Measurements from ENCODE around the gene ZNF641. TPM values are rescaled to one million over a fixed set of nuclear protein-coding genes. Genes with fewer than 3 reads are reported as not detected.

ZNF641 gene
- total and polyA plus RNA-seq, 2 experiments from 2014 or later = 3.3 to 8.2 TPM

- peak; percentile 3 for DNase-seq
- WGBS, 2 experiments (ENCODE audit: low coverage in 1 of 2, low lambda C conversion rate in 2 of 2, missing lambda C conversion rate in 2 of 2) = 14 to 16% methylated on average over 2 of the region's 2 CpGs
- Histone ChIP-seq H2AFZ (no peak overlapping the region), H3K9ac (no peak overlapping the region), H3K27ac (no peak overlapping the region), H3K4me1 (ENCODE audit: insufficient read depth) (no peaks in the 10 kb centered on the region), H3K36me3 (ENCODE audit: low read depth) (no peaks in the 10 kb centered on the region), H3K9me2 (ENCODE audit: insufficient read depth) (no peaks in the 10 kb centered on the region), H3K27me3 (replicated peaks; ENCODE audit: insufficient read depth) (no peaks in the 10 kb centered on the region), H3K79me2 (ENCODE audit: insufficient read depth) (no peaks in the 10 kb centered on the region), H3K9me3 (ENCODE audit: low read depth) (no peaks in the 10 kb centered on the region), H3K4me2 (ENCODE audit: unreplicated experiment) (no peak overlapping the region), H3K4me3 (no peak overlapping the region), H3F3A (ENCODE audit: insufficient read depth) (no peaks in the 10 kb centered on the region), H4K20me1 (ENCODE audit: insufficient read depth) (no peaks in the 10 kb centered on the region)
- TF ChIP-seq EZH2phosphoT487 (IDR thresholded peaks at IDR 0.05; ENCODE audit: insufficient read depth, low read depth) (no peak), EZH2 (IDR thresholded peaks at IDR 0.05; ENCODE audit: insufficient read depth, poor library complexity, severe bottlenecking) (no peak)
- in situ Hi-C loops (cut with MboI) = no loop called here
Observed at GRCh38 chr12:48366131-48366530, 15.4 kb upstream of the ZNF641 start.

GRCh38 chr12:48361664-48362339 lies 11.1 kb upstream of the ZNF641 start:
- in situ Hi-C loops (cut with MboI) = no loop called here
- Histone ChIP-seq H2AFZ (no peak overlapping the region), H3K27ac (no peak overlapping the region), H3F3A (ENCODE audit: insufficient read depth) (no peaks in the 10 kb centered on the region), H3K9me2 (ENCODE audit: insufficient read depth) (no peaks in the 10 kb centered on the region), H3K9ac (no peak overlapping the region), H3K4me1 (ENCODE audit: insufficient read depth) (no peaks in the 10 kb centered on the region), H3K36me3 (ENCODE audit: low read depth) (no peaks in the 10 kb centered on the region), H3K27me3 (replicated peaks; ENCODE audit: insufficient read depth) (no peaks in the 10 kb centered on the region), H4K20me1 (ENCODE audit: insufficient read depth) (no peaks in the 10 kb centered on the region), H3K9me3 (ENCODE audit: low read depth) (no peaks in the 10 kb centered on the region), H3K4me3 (no peak overlapping the region), H3K4me2 (ENCODE audit: unreplicated experiment) (no peak overlapping the region), H3K79me2 (ENCODE audit: insufficient read depth) (no peaks in the 10 kb centered on the region)
- TF ChIP-seq EZH2 (IDR thresholded peaks at IDR 0.05; ENCODE audit: insufficient read depth, poor library complexity, severe bottlenecking) = no peak
- no peak for TF ChIP-seq EZH2phosphoT487 (IDR thresholded peaks at IDR 0.05; ENCODE audit: insufficient read depth, low read depth)
- WGBS, 2 experiments (ENCODE audit: low coverage in 1 of 2, low lambda C conversion rate in 2 of 2, missing lambda C conversion rate in 2 of 2) = 58 to 59% methylated on average over 2 of the region's 2 CpGs
- DNase-seq = no peak

- no peaks in the 10 kb centered on the region for H3K27me3 ChIP-seq (replicated peaks; ENCODE audit: insufficient read depth)
- no peak for DNase-seq
- 59 to 65% methylated on average over 7 of the region's 7 CpGs for WGBS, 2 experiments (ENCODE audit: low coverage in 1 of 2, low lambda C conversion rate in 2 of 2, missing lambda C conversion rate in 2 of 2)
- no peak overlapping the region for H2AFZ ChIP-seq
- H3F3A ChIP-seq (ENCODE audit: insufficient read depth) = no peaks in the 10 kb centered on the region
- in situ Hi-C loops (cut with MboI) = no loop called here
- no peak overlapping the region for H3K4me2 ChIP-seq (ENCODE audit: unreplicated experiment)
- no peak overlapping the region for H3K4me3 ChIP-seq
- no peaks in the 10 kb centered on the region for H3K79me2 ChIP-seq (ENCODE audit: insufficient read depth)
- no peaks in the 10 kb centered on the region for H3K9me2 ChIP-seq (ENCODE audit: insufficient read depth)
- TF ChIP-seq EZH2phosphoT487 (IDR thresholded peaks at IDR 0.05; ENCODE audit: insufficient read depth, low read depth) (no peak), EZH2 (IDR thresholded peaks at IDR 0.05; ENCODE audit: insufficient read depth, poor library complexity, severe bottlenecking) (no peak)
- H4K20me1 ChIP-seq (ENCODE audit: insufficient read depth) = no peaks in the 10 kb centered on the region
- H3K4me1 ChIP-seq (ENCODE audit: insufficient read depth) = no peaks in the 10 kb centered on the region
- no peaks in the 10 kb centered on the region for H3K36me3 ChIP-seq (ENCODE audit: low read depth)
- H3K9me3 ChIP-seq (ENCODE audit: low read depth) = no peaks in the 10 kb centered on the region
- H3K9ac ChIP-seq = no peak overlapping the region
- H3K27ac ChIP-seq = no peak overlapping the region
Observed at GRCh38 chr12:48358937-48359513, 8.3 kb upstream of the ZNF641 start.

DNA sequence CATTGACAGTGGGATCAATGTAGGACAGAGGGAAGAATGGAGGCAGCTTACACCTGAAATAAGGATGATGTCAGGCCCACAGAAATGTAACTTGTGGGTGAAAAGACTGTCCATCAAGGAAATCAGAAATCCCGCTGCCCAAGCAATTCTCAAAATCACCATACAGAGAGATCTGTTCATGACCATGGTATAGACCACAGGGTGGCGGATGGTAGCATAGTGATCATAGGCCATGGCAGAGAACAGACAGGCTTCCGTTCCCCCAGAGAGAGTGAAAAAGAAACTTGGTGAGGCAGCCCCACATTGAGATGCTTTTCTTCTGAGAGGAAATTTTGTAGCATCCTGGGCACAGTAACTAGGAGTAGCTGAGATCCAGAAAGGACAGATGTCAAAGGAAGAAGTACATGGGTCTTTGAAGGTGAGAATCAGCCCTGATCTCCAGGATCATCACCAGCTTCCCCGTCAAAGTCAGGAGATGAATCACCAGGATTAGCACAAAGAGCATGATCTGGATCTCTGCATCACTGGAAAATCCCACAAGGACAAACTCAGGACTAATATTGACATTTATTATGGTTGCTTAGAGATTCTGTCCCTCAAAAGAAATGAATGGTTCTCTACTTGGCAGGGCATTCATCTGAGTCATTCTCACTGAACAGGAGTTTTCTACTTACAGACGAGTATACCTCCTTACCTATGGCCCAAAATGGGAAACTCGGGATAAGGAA lies 5.5 kb upstream of the ZNF641 start:
- H3K4me2 ChIP-seq (ENCODE audit: unreplicated experiment) = no peak overlapping the region
- peaks cover 5% of the 10 kb centered on the region; the same call in 1 of the 2 replicates for H3K4me1 ChIP-seq (ENCODE audit: insufficient read depth)
- 53 to 60% methylated on average over 6 of the region's 6 CpGs for WGBS, 2 experiments (ENCODE audit: low coverage in 1 of 2, low lambda C conversion rate in 2 of 2, missing lambda C conversion rate in 2 of 2)
- H2AFZ ChIP-seq = no peak overlapping the region
- no peak overlapping the region for H3K27ac ChIP-seq
- H3K9ac ChIP-seq = no peak overlapping the region
- no peaks in the 10 kb centered on the region for H3K9me2 ChIP-seq (ENCODE audit: insufficient read depth)
- peaks cover 7% of the 10 kb centered on the region; the same call in 1 of the 2 replicates for H3F3A ChIP-seq (ENCODE audit: insufficient read depth)
- DNase-seq = peak; percentile 17
- H3K9me3 ChIP-seq (ENCODE audit: low read depth) = no peaks in the 10 kb centered on the region
- H3K27me3 ChIP-seq (replicated peaks; ENCODE audit: insufficient read depth) = no peaks in the 10 kb centered on the region
- no peaks in the 10 kb centered on the region for H3K36me3 ChIP-seq (ENCODE audit: low read depth)
- no peak overlapping the region for H3K4me3 ChIP-seq
- in situ Hi-C loops (cut with MboI) = no loop called here
- H3K79me2 ChIP-seq (ENCODE audit: insufficient read depth) = no peaks in the 10 kb centered on the region
- no peaks in the 10 kb centered on the region for H4K20me1 ChIP-seq (ENCODE audit: insufficient read depth)
- TF ChIP-seq EZH2phosphoT487 (IDR thresholded peaks at IDR 0.05; ENCODE audit: insufficient read depth, low read depth) (no peak), EZH2 (IDR thresholded peaks at IDR 0.05; ENCODE audit: insufficient read depth, poor library complexity, severe bottlenecking) (no peak)

Measured in GM23248 (cell line).